ENCODE measurements around the gene LCP2.

GRCh38 chr5:170287532-170287931 is 10.0 kb downstream of the LCP2 start:
- TF ChIP-seq ARNTL (CRISPR knock-in tag; IDR thresholded peaks at IDR 0.05; ENCODE audit: borderline replicate concordance, low read depth), result no peak
- TF ChIP-seq, protein P1, sequence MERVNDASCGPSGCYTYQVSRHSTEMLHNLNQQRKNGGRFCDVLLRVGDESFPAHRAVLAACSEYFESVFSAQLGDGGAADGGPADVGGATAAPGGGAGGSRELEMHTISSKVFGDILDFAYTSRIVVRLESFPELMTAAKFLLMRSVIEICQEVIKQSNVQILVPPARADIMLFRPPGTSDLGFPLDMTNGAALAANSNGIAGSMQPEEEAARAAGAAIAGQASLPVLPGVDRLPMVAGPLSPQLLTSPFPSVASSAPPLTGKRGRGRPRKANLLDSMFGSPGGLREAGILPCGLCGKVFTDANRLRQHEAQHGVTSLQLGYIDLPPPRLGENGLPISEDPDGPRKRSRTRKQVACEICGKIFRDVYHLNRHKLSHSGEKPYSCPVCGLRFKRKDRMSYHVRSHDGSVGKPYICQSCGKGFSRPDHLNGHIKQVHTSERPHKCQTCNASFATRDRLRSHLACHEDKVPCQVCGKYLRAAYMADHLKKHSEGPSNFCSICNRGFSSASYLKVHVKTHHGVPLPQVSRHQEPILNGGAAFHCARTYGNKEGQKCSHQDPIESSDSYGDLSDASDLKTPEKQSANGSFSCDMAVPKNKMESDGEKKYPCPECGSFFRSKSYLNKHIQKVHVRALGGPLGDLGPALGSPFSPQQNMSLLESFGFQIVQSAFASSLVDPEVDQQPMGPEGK (CRISPR knock-in tag; IDR thresholded peaks at IDR 0.05; ENCODE audit: borderline replicate concordance), result no peak
- TF ChIP-seq, protein P2, sequence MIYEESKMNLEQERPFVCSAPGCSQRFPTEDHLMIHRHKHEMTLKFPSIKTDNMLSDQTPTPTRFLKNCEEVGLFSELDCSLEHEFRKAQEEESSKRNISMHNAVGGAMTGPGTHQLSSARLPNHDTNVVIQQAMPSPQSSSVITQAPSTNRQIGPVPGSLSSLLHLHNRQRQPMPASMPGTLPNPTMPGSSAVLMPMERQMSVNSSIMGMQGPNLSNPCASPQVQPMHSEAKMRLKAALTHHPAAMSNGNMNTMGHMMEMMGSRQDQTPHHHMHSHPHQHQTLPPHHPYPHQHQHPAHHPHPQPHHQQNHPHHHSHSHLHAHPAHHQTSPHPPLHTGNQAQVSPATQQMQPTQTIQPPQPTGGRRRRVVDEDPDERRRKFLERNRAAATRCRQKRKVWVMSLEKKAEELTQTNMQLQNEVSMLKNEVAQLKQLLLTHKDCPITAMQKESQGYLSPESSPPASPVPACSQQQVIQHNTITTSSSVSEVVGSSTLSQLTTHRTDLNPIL (CRISPR knock-in tag; IDR thresholded peaks at IDR 0.05; ENCODE audit: low read depth), result no peak

All from SK-N-SH treated with all-trans-retinoic acid at 6 μM for 48 hours (cell line).